ENCODE results near the gene CYTH4. TPM values are rescaled to one million over a fixed set of nuclear protein-coding genes. Genes with fewer than 3 reads are reported as not detected.

The CYTH4 gene
- total and polyA plus RNA-seq, 10 of the 15 experiments (the other 5 are each of a cell fraction or from before 2014, with no cell fraction given), result 1.5 to 27.3 (median 16.9) TPM

GRCh38 chr22:37267661-37268413, 14.5 kb upstream of the CYTH4 start:
- Histone ChIP-seq H3K79me2 (ENCODE audit: control insufficient read depth, insufficient read depth, low read length) (no peaks in the 10 kb centered on the region), H3K4me1 (ENCODE audit: control insufficient read depth, insufficient read depth, low read length) (peaks cover 7% of the 10 kb centered on the region), H3K27ac (ENCODE audit: control insufficient read depth, insufficient read depth) (peak overlapping the region; percentile 76), H3K9ac (ENCODE audit: control insufficient read depth, insufficient read depth, low read length) (peak overlapping the region; percentile 62), H3K4me2 (ENCODE audit: control insufficient read depth, insufficient read depth) (peak overlapping the region; percentile 89), H4K20me1 (ENCODE audit: control insufficient read depth, insufficient read depth) (no peaks in the 10 kb centered on the region), H3K36me3 (ENCODE audit: control insufficient read depth in 2 of 2, insufficient read depth in 2 of 2, low read length in 1 of 2) (no peaks in the 10 kb centered on the region), H2AFZ (ENCODE audit: control insufficient read depth, low read depth, low read length) (peak overlapping the region; percentile 85), H3K9me3 (replicated peaks; ENCODE audit: control insufficient read depth, insufficient read depth, low read length) (peaks cover 8% of the 10 kb centered on the region; the same call in 2 of the 3 replicates), H3K27me3 (replicated peaks in 1 of 2; ENCODE audit: control insufficient read depth in 2 of 2, insufficient read depth in 2 of 2, low read length in 1 of 2) (no peaks in the 10 kb centered on the region), H3K4me3 (peak overlapping the region; percentile 52)
- ChIA-PET CTCF (interaction anchor here (0.6 to 10.5 kb wide), 28 partner anchors 9 to 299 kb away, joined by 3 to 181 read pairs (median 4); partner anchors contain the start of genes CYTH4 and RAC2), POLR2A (interaction anchor here (0.6 to 1.8 kb wide), 13 partner anchors 11 to 279 kb away, joined by 3 to 8 read pairs (median 4); no protein-coding TSS in a partner anchor), RAD21 (ENCODE audit: unreplicated experiment) (interaction anchor here (0.7 to 3.0 kb wide), 18 partner anchors 9 to 299 kb away, joined by 3 to 26 read pairs (median 5); partner anchors contain the start of gene CYTH4), SMC1A (ENCODE audit: uncharacterized antibody, unreplicated experiment) (interaction anchor here (0.7 to 4.7 kb wide), 21 partner anchors 8 to 260 kb away, joined by 3 to 65 read pairs (median 4); partner anchors contain the start of genes CYTH4 and RAC2)
- FAIRE-seq (no peak), DNase-seq (ENCODE audit: low read depth, low spot score) (no peak), ATAC-seq (peak; percentile 49)
- intact Hi-C loops (cut with micrococcal nuclease; ENCODE audit: unreplicated experiment), result loop anchor here (1.0 to 2.0 kb wide), 3 partner anchors 49 to 189 kb away; no protein-coding TSS in a partner anchor
- TF ChIP-seq ATF7 (IDR thresholded peaks at IDR 0.05; ENCODE audit: low read depth) (peak; percentile 93), RCOR1 (conservative IDR thresholded peaks at IDR 0.05; ENCODE audit: low read depth, low read length) (no peak), SREBF2 (IDR thresholded peaks at IDR 0.05; ENCODE audit: low read length) (no peak)
- BruUV-seq (replicated peaks), result no TSS peak
- WGBS (ENCODE audit: insufficient coverage, insufficient replicate concordance, low lambda C conversion rate, missing lambda C conversion rate), result 40% methylated on average over 11 of the region's 11 CpGs
- in situ Hi-C loops (cut with MboI), result no loop called here

GRCh38 chr22:37269936-37270678, 12.2 kb upstream of the CYTH4 start:
- Histone ChIP-seq H3K4me3 (no peak overlapping the region), H3K9ac (ENCODE audit: control insufficient read depth, insufficient read depth, low read length) (no peak overlapping the region), H2AFZ (ENCODE audit: control insufficient read depth, low read depth, low read length) (no peak overlapping the region), H3K9me3 (replicated peaks; ENCODE audit: control insufficient read depth, insufficient read depth, low read length) (no peaks in the 10 kb centered on the region), H3K79me2 (ENCODE audit: control insufficient read depth, insufficient read depth, low read length) (no peaks in the 10 kb centered on the region), H3K4me2 (ENCODE audit: control insufficient read depth, insufficient read depth) (no peak overlapping the region), H3K27me3 (replicated peaks in 1 of 2; ENCODE audit: control insufficient read depth in 2 of 2, insufficient read depth in 2 of 2, low read length in 1 of 2) (no peaks in the 10 kb centered on the region), H3K36me3 (ENCODE audit: control insufficient read depth in 2 of 2, insufficient read depth in 2 of 2, low read length in 1 of 2) (no peaks in the 10 kb centered on the region), H3K4me1 (ENCODE audit: control insufficient read depth, insufficient read depth, low read length) (peaks cover 29% of the 10 kb centered on the region), H4K20me1 (ENCODE audit: control insufficient read depth, insufficient read depth) (no peaks in the 10 kb centered on the region), H3K27ac (ENCODE audit: control insufficient read depth, insufficient read depth) (no peak overlapping the region)
- ChIA-PET POLR2A (interaction anchor here (0.7 to 1.7 kb wide), 4 partner anchors 9 to 26 kb away, joined by 3 to 6 read pairs (median 4); partner anchors contain the start of genes CYTH4 and RAC2), SMC1A (ENCODE audit: uncharacterized antibody, unreplicated experiment) (interaction anchor here (0.7 to 5.1 kb wide), 7 partner anchors 9 to 62 kb away, joined by 3 to 65 read pairs (median 23); partner anchors contain the start of gene CYTH4), RAD21 (ENCODE audit: unreplicated experiment) (interaction anchor here (1.0 to 1.5 kb wide), 2 partner anchors 11 to 15 kb away, joined by 3 to 4 read pairs; no protein-coding TSS in a partner anchor), CTCF (interaction anchor here (0.8 to 10.5 kb wide), 8 partner anchors 10 to 322 kb away, joined by 3 to 181 read pairs (median 4); partner anchors contain the start of gene CYTH4)
- FAIRE-seq, result no peak
- WGBS (ENCODE audit: insufficient coverage, insufficient replicate concordance, low lambda C conversion rate, missing lambda C conversion rate), result 43% methylated on average over 8 of the region's 8 CpGs
- in situ Hi-C loops (cut with MboI) (no loop called here), intact Hi-C loops (cut with micrococcal nuclease; ENCODE audit: unreplicated experiment) (no loop called here)
- ATAC-seq, result no peak
- no peak for TF ChIP-seq ETV6 (conservative IDR thresholded peaks at IDR 0.05 in 1 of 2, IDR thresholded peaks at IDR 0.05 in 1 of 2; ENCODE audit: borderline replicate concordance in 1 of 2, low read depth in 1 of 2)
- no peak for TF ChIP-seq DPF2 (IDR thresholded peaks at IDR 0.05)
- TF ChIP-seq ESRRA (IDR thresholded peaks at IDR 0.05; ENCODE audit: low read length), result no peak
- TF ChIP-seq LARP7 (IDR thresholded peaks at IDR 0.05), result no peak
- no peak for TF ChIP-seq NBN (IDR thresholded peaks at IDR 0.05)
- no peak for TF ChIP-seq SMARCA5 (IDR thresholded peaks at IDR 0.05)
- no peak for TF ChIP-seq GABPA (IDR thresholded peaks at IDR 0.05; ENCODE audit: low read depth)
- TF ChIP-seq FOXK2 (IDR thresholded peaks at IDR 0.05), result no peak
- TF ChIP-seq HSF1 (IDR thresholded peaks at IDR 0.05; ENCODE audit: low read depth, low read length), result no peak
- no TSS peak for BruUV-seq (replicated peaks)
- no peak for DNase-seq (ENCODE audit: low read depth, low spot score)

Measured in GM12878 (cell line).